Keratinocyte (primary cell): ENCODE results near the gene NEURL1.

Source experiments
- EZH2 ChIP-seq: IDR thresholded peaks from one replicate; pipeline ENCODE4 v1.6.1; 2012; ENCODE audit warnings: inconsistent platforms, mild to moderate bottlenecking, low read length, moderate library complexity
- TF ChIP-seq, protein P1 (sequence below), 3 experiments: IDR thresholded peaks in 1 of 3; conservative IDR thresholded peaks in 1 of 3; optimal IDR thresholded peaks in 1 of 3; 2 replicates in 2 of 3; 3 replicates in 1 of 3; pipeline versions ENCODE3 to v1.5.1; 2011; ENCODE audit warnings: low read length in 3 of 3, mild to moderate bottlenecking in 3 of 3, moderate library complexity in 2 of 3, control low read depth in 1 of 3, inconsistent platforms in 1 of 3; ENCODE audit not compliant: insufficient read depth in 2 of 3; ENCODE audit errors: extremely low read depth in 1 of 3

DNA sequence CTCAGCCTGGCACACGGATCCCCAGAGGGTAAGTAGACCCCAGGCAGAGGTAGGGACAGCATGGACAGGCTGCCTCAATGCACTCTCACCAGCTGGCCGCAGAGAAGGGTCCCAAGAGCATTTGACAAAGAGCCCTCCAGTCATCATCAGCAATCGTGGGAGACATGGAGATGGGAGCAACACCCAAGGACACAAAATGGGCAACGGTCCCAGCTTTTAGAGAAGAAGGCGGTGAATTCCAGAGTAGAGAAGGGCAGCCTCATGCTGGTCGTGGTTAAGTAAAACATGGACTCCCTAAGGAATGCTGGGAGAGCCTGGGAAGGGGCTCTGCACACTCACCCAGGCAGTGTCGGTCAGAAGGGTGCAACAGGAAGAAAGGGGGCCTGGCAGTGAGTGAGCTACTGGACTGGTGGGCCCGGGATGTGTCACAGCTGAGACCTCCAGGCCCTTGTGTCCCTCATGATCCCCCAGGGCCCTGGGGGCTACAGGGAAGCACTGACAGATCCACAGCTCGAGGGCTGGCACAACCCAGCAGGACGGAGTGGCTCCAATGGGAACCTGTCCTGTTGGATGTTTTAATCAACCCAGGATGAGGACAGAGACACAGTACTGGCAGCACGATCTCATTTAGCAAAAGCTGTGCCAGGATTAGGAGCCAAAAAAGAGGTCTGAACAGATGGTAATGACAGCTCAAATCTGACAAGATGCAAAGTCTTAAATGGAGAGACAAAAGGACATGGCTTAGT lies 147.1 kb downstream of the NEURL1 start:
- TF ChIP-seq EZH2, result no peak
- TF ChIP-seq, protein P1, sequence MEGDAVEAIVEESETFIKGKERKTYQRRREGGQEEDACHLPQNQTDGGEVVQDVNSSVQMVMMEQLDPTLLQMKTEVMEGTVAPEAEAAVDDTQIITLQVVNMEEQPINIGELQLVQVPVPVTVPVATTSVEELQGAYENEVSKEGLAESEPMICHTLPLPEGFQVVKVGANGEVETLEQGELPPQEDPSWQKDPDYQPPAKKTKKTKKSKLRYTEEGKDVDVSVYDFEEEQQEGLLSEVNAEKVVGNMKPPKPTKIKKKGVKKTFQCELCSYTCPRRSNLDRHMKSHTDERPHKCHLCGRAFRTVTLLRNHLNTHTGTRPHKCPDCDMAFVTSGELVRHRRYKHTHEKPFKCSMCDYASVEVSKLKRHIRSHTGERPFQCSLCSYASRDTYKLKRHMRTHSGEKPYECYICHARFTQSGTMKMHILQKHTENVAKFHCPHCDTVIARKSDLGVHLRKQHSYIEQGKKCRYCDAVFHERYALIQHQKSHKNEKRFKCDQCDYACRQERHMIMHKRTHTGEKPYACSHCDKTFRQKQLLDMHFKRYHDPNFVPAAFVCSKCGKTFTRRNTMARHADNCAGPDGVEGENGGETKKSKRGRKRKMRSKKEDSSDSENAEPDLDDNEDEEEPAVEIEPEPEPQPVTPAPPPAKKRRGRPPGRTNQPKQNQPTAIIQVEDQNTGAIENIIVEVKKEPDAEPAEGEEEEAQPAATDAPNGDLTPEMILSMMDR (optimal IDR thresholded peaks at IDR 0.05 in 1 of 3, IDR thresholded peaks at IDR 0.05 in 1 of 3, conservative IDR thresholded peaks at IDR 0.05 in 1 of 3; ENCODE audit: extremely low read depth in 1 of 3, insufficient read depth in 2 of 3, low read length in 3 of 3), result no peak
